HG03135 (cell line): Measurements from ENCODE around the gene CGAS.
"Not testable (repeated sequence)": the region's sequence is repeated elsewhere in the genome, so short reads cannot be mapped to it uniquely, and the experiment has no call there.

Source experiments
- ATAC-seq: cut with Tn5 transposase; IDR thresholded peaks from one replicate; pipeline ENCODE4 v1.9.1; 2021; ENCODE audit warnings: mild to moderate bottlenecking, moderate library complexity; ENCODE audit not compliant: unreplicated experiment

CGAS gene

DNA sequence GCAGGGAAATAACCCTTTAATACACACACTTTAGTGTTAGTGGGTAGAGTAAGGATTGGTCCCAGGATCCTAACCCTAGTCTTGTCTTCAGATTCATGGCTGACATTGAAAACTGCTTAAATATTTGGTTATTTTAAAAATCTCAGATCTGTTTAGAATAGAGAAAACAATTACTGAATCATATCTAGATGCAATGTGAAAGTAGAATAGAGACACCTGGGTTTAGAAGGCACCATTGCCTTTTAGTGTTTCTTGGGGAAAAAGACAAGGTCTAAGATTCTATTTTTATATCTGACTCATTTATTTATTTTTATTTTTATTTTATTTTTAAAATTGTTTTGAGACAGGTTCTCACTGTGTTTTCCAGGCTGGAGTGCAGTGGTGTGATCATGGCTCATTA lies 51.4 kb downstream of the CGAS start:
- ATAC-seq = no peak

GRCh38 chr6:73395875-73396274 lies 56.2 kb downstream of the CGAS start:
- no peak for ATAC-seq

- no peak for ATAC-seq
Observed at GRCh38 chr6:73394577-73395354, 57.3 kb downstream of the CGAS start, which contains the start of gene DDX43. TSS of gene DDX43 (plus strand) at chr6:73394828. CDS start at chr6:73394906, 78 bp downstream.

DNA sequence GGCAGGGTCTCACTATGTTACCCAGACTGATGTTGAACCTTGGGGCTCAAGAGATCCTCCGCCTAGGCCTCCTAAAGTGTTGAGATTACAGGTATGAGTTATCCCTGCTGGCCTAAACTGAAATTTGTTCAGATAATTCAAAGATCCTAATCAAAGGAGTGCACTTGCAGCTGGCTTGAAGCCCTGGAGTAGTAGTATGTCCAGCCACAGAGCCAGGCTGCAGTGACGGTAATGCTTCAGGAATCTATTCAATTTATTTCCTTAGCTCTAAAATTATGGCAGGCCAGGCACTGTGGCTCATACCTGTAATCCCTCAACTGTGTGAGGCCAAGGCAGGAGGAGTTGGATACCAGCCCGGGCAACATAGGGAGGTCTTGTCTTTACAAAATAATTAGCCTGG lies 58.8 kb downstream of the CGAS start:
- ATAC-seq = no peak

GRCh38 chr6:73392188-73392587 lies 59.9 kb downstream of the CGAS start:
- ATAC-seq = not testable (repeated sequence)

DNA sequence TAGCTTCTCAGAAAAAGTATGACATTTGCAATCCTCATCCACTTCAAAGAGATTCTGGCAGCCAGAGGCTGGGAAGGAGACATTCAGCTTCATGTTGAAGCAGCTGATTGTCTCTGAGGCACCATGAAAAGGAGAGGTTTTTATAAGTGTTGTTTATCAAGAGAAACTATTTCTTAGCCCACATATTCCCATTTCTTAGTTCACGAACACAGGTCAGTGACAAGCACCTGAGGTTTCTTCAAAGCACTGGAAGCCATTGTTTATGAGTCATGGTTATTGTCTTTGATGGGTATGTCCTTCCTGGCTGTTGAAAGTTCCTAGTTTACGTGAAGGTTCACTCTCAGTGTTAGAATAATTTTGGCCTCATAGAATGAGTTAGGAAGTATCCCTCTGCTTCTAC lies 60.4 kb downstream of the CGAS start:
- no peak for ATAC-seq

GRCh38 chr6:73389854-73390253 lies 62.2 kb downstream of the CGAS start:
- ATAC-seq = no peak

GRCh38 chr6:73388800-73389512 lies 63.1 kb downstream of the CGAS start:
- peak; percentile 82 for ATAC-seq

- peak; percentile 23 for ATAC-seq
Observed at GRCh38 chr6:73388433-73388799, 63.7 kb downstream of the CGAS start.

GRCh38 chr6:73382462-73383113 lies 69.5 kb downstream of the CGAS start:
- ATAC-seq = no peak

GRCh38 chr6:73381531-73381930 lies 70.6 kb downstream of the CGAS start:
- not testable (repeated sequence) for ATAC-seq

DNA sequence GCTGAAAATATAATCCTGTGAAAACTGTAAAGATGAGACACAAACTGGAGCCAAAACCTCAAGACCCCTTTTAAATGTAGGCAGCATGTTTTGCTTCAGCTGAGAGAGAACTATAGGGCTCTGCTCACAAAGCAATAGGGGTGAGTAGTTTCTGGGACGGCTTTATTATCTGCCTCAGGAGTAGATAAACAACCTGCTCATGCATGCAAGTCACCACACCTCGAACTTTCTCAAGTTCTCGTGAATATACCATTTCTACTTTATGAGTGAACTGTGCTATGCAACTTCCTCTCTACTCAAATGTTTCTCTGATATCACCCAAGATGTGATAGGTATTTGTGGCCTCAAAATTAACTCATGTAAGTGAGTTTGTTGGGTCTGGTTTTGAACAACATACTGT lies 74.9 kb downstream of the CGAS start:
- no peak for ATAC-seq

- ATAC-seq = no peak
Observed at GRCh38 chr6:73375216-73375615, 76.9 kb downstream of the CGAS start.
